TTC549 (cell line): ENCODE results near the gene CFL2.
"Not testable (repeated sequence)": the region's sequence is repeated elsewhere in the genome, so short reads cannot be mapped to it uniquely, and the experiment has no call there.

Experiments
- FAIRE-seq: peaks from 2 replicates; lab custom pipeline; 2012; peaks lifted over from hg19 to GRCh38; lab: Jason Lieb, UNC

The CFL2 gene

DNA sequence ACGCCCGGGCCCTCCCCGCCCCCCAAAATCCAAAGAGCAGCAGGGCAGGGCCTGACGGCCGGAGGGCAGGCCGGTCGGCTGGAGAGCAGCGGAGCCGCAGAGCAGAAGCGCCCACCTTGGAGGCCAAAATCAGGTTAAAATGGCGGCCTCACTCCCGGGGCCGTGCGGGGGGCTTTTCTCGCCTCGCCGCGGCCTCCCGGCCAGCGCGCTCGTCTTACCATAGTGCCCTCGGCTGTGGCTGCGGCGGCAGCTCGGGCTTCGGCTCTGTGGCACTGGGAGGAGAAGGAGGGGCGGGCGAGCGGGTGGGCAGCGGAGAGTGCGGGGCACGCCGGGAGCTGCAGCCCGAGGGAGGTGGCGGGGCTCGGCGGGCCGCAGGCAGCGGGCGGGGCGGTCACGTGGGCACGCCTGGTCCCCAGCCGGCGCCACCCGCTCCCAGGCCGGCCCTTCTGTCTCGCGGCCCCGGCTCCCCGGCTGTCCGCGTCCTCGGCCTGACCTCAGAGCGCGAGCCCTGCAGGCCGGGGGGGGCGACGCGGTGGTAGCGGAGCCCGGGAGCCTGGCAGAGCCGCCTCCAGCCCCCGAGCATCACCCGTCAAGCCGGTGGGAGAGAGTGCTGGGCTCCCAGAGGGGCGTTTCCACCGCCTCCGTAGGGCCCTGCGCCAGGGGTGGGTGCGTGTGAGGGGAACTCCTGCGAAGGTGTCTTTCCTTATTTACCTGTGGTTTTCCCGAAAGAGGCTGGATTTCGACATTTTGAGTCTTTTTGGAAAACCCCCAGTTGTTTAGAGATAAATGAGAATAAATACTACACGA is at the start of gene CFL2:
TSS of gene CFL2 (minus strand) at position 274 of the 807 bp plus-strand sequence. CDS start at position 221, 53 bp downstream.
- FAIRE-seq, result no peak

DNA sequence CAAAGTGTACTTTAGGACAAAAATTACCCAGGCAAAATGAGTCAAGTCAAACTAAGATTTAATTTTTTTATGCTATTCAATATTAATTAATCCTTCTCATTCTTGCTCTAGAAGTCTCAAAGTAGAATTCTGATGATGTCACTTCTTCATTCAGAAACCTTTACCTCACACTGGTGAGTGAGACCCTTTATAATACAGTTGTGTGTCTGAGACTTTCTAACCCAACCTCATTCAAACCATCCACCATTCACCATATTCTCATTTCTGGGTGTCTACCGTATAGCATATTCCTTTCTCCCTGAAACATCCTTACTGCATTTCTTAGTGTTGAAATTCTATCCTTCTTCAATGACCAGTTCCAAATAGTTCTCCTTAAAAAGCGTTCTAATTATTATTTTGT is 40.8 kb upstream of the CFL2 start:
- FAIRE-seq, result no peak

DNA sequence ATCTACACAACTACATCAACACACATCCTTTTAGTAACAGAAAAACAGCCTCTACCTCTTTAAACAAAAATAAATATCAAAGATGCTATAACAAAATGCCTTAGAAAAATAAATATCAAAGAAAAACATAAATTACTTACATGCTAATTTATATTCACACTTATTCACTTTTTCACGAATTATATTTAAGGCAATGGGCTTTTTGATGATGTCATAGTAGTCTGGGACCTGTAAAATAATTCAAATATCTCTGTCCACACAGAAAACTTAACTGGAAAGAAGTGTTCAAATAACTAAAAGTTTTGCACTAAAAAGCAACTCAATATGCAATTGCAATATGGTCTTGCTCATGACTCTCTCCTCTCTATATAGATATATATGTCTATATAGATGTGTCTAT is 40.3 kb upstream of the CFL2 start:
- FAIRE-seq, result no peak

DNA sequence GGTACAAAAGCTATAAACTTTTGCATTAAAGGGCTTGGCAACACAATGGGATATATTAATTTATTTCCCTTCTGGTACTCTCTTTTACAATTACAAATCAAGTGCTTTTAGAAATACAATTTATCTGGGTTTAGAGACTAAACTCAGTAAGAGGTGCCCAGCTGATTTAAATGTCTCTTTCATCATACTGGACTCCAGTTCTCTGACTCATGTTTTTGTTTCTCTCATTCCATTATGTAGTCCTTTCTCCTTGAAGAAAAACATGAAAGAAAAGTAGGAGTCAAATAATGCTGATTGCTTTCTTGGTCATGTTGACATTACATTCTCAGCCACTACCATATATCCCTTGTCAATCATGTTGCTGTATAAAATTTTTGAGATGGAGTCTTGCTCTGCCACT is 36.3 kb upstream of the CFL2 start:
- FAIRE-seq, result no peak

DNA sequence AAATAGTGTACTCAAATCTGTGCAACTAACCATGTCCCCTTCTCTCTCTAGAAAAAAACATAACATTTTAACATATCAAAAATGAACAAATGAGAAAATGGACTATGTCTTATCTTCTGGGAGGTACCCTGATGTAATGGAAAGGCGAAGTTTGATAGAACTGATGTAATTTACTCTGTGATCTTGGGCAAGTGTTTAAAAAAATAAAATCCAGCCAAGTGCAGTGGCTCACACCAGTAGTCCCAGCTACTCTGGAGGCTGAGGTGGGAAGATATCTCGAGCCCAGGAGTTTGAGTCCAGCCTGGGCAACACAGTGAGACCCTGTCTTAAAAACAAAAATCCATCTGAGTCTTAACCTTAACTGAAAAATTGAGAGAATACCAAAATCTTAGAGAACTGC is 35.8 kb upstream of the CFL2 start:
- FAIRE-seq, result no peak

DNA sequence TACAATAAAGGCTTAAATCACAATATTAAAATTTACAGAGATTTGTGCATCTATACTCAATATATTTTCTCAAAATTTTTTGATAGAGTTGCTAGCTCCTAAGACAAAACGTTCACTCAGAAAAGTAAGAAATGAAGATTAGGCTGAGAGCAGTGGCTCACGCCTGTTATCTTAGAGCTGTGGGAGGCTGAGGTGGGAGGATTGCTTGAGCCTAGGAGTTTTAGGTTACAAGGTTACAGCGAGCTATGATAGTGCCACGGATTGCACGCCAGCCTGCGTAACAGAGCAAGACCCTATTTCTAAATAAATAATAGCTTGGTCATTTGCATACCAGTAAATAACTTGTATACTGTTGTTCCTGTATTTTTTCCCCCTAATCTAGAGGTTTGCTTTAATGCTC is 35.0 kb upstream of the CFL2 start:
- no peak for FAIRE-seq

DNA sequence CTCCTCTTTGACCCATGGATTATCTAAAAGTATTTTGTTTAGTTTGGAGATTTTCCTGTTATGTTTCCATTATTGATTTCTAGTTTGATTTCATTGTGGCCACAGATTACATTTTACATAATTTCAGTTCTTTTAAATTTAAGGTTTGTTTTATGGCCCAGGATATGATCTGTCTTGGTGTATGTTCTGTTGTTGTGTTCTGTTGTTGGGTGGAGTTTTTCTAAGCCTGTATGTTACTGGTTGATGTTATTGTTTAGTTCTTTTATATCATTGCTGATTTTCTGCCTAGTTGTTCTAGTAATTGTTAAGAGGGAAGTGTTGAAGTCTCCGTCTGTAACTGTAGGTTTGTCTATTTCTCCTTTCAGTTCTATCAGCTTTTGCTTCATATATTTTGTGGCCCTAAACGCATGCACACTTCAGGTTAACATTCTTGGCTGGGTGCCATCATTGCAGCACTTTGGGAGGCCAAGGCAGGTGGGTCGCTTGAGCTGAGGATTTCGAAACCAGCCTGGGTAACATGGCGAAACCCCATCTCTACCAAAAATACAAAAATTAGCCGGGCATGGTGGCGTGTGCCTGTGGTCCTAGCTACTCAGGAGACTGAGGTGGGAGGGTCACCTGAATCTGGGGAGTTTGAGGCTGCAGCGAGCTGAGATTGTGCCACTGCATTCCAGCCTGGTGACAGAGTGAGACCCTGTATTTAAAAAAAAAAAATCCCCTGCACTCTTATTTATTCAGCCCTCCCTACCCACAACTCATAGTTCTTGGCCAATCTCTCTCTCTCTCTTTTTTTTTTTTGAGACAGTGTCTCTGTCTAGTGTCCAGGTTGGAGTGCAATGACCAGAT is 28.1 kb upstream of the CFL2 start:
- FAIRE-seq, result no peak

DNA sequence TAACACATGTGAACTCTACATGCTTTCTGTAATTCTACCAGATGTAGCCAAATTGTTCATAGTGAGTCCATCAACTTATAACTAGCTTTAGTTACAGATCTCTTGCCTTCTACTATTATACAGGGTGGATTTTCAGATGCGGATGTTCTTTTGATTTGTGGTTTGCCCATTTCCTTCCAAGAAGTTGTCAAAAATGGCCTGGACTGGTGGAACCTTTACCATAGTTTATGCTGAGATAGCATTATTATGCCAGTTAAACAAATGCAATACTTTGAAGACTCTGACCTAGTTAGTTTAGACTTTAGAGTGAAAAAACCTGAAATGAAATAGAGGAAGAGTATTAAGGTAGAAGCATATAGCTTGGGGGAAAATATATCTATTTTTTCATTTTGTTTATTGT is 27.4 kb upstream of the CFL2 start:
- FAIRE-seq, result no peak

DNA sequence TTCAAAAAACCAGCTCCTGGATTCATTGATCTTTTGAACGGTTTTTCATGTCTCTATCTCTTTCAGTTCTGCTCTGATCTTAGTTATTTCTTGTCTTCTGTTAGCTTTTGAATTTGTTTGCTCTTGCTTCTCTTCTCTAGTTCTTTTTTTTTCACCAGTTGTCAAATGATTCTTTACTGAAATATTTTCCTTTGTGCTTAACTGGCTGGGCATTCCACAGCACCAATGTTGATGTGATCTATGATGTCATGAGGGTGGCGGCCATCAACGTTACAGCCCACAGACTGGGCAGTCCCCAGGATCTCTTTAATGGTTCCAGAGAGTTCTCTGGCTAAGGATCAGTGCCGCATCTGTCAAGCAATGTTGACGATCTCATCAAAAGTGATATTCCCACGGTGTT is 25.7 kb upstream of the CFL2 start:
- not testable (repeated sequence) for FAIRE-seq

DNA sequence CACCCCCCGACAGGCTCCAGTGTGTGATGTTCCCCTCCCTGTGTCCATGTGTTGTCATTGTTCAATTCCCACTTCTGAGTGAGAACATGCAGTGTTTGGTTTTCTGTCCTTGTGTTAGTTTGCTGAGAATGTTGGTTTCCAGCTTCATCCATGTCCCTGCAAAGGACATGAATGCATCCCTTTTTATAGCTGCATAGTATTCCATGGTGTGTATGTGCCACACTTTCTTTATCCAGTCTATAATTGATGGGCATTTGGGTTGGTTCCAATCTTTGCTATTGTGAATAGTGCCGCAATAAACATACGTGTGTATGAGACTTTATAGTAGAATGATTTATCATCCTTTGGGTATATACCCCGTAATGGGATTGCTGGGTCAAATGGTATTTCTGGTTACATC is 22.7 kb upstream of the CFL2 start:
- FAIRE-seq, result not testable (repeated sequence)

DNA sequence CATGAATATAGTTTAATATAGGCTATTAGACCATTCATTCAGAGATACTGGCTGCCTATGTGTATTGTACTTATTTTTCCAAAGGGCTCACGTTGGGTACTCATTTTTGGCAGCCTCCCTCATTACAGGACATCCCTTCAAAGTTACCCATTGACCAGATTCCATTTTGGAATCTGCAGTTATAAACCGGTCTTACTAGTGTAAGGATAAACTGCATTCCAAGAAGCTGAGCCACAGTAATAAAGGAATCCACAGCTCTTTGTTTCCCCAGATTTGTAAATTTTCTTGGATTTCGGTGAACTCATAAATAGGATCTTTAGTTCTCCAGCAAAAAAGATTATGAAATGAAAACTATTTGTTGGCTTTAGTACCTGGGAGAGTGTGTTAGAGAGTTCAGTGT is 18.9 kb upstream of the CFL2 start:
- no peak for FAIRE-seq

DNA sequence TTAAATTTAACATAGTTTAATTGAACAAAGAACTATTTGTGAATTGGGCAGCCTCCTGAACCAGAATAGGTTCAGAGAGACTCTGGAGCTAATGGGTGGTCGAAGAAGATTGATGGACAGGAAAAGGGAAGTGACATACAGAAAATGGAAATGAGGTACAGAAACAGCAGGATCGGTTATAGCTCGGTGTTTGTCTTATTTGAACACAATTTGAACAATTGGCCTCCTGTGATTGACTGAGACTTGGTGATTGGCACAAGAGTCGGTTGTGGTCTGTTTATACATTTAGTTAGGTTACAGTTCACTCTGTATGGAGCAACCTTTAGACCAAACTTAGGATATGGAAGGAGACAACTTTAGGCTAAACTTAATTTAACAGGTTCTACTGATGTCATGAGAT is 18.4 kb upstream of the CFL2 start:
- no peak for FAIRE-seq

DNA sequence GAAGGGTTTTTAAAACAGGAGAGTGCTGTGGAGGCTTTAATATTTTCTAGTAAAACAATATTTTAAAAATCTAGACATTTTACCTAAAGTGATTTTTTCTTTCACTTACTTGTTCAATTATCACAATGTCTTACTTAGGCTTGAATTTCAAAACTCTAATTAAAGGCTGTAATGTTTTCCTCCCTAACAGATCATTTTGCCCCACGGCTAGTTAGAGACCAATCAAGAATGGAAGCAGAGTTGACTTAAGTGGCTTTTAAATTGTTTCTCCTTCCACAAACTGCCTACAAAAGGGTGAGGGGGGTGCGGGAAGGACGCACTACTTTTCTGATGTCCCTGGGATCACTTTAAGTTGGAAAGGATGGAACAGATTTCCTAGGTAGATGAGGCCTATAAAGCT is 9.5 kb upstream of the CFL2 start:
- no peak for FAIRE-seq

DNA sequence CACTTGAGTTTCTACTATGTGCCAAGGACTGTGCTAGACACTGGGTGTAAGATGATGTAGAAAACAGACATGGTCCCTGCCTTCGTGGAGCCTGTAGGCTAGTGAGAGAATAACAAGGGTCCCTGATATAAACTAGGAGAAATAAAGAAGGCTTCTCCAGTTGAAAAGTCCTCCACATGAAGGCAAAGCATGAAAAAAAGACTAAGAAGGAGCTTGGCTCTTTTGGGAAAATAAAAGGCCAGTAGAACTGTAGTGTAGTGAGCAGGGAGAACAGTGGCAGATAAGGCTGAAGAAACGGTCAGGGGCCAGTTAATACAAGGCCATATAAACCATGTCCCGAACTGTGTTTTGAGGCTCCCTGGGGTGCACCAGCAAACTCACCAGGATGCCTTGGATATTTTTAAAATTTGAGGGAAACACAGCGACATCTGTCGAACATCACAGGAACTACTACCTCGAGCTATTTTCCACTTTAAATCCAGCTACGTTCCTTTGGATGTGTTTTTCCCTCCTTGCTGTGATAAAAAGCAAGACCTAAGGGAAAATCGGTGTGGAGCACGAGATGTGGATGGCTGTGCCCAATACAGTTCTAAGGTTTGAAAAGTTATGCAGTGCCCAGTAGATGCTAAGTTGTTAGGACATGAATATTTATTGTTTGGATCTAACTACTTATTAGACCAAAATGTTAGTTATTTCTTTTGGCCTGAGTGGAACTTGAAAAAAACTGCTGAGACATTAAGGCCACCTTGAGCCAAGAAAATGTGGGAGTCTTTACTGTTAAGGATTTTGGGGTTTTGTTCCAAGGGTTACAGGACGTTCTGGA is 8.5 kb upstream of the CFL2 start:
- FAIRE-seq, result peak; percentile 42

DNA sequence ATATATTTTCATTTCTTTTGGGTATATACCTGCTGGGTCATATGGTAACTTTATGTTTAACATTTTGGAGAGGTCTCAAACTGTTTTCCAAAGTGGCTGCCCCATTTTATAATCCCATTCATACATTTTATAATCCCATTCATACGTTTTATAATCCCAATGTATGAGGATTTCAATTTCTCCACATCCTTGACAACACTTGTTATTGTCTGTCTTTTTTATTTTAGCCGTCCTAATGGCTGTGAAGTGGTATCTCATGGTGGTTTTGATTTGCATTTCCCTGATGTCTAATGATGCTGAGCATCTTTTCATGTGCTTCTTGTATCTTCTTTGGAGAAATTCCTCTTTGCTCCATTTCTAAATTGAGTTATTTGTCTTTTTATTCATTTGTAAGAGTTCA is 6.7 kb upstream of the CFL2 start:
- FAIRE-seq, result no peak

DNA sequence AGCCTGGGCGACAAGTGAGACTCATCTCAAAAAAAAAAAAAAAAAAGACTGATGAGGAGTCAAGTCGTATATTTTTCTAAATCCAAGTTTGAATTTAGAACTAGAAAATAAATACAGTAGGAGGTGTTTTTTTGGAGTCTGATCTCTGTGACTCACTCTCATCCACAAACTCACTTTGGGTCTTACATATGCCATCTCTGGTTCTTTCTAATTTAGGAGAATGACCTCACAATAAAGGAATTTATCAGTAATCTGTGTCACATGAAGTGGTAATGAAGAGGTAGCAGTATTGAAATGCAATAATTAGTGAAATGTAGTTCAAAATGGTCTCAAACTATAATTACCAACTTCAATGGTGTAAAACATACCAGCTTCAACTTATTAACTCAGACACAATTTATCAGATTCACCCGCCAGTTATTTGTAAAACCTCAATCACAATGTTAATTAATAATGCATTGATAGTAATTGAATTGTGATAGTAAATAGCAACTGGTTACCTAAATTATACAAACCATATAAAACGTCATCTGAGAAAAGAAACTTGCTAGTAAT is 4.4 kb upstream of the CFL2 start:
- no peak for FAIRE-seq

DNA sequence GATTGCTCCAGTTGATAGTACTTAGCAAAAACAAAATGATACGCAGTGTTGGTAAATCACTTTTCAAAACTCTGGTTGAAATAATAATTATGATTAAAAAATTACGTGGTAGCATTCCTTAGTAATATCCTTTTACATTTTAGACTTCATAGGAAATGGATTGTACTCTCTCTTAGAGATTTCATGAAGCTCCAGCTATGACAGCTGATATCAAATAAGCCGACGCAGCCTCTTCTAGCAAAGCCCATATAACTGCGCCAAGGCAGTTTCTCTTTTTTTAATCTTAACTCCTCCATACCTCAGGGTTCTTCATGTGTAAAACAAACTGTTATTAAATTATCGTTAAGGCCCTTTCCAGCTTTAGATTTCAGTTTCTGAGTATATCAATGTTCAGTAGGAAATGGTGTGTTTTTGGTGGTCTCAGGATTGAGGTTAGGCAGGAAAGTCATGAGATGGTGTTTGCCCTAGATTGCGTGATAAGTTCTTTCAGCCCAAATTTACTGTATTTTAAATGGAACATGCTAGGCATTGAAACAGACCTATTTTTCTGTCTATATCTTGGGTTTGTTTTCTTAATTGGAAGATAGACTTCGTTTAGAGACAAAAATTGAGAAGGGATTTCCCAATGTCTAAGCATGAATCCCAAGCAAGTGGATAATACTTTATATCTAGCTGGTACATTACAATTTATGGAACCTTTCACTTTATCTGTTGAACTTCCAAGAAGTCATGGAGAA is 902 bp upstream of the CFL2 start:
- no peak for FAIRE-seq

DNA sequence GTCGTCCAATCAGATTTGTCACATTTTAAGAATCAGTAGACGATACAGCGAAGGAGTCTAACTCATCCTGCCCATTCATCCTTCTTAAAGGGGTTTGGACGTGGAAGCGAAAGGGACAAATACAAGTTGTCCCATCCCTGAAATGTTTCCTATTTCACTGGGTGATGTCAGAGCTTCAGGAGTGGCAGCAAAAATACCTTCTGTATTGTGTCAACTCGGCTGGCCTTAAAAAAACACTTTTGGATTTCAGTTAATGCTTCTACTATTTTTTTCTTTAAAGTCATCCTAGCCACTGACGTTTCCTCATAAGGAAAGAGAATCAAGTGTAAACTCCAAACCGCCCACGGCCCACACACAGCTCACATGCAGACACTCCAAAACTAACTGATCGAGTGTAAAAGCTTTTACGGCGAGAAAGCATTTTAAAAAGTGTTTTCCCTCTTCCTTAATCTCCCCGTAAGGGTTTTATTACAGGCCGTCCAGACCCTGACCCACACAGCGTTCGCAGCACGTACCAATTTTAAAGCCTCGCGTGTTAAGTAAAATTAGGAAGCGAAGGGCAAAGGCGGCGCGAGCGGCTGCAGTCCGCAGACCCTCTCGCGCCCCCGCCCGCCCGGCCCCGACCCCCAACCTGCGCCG is 593 bp downstream of the CFL2 start:
- FAIRE-seq, result no peak

DNA sequence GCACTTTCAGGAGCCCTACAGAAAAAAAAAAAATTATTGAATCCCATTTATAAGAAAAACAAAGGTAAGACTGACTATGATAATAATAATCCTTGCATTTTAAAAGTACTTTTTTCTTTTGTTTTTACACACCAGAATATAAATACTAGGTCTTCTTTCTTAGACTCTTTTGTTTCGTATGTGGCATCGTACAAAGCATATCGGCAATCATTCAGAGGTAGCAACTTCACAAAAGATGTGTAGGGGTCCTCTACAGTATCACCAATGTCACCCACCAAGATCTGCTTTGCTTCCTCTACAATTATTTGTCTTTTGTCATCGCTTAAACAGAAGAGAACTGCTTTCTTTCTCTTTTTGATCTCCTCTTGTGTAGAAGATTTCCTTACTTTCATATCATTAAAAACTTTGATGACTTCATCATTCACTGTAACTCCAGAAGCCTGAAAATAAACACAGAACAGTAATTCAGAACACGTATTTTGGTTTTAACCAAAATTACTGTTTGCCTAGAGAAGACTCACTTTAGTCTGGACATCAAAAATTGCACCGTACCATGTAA is 1.2 kb downstream of the CFL2 start:
- no peak for FAIRE-seq

DNA sequence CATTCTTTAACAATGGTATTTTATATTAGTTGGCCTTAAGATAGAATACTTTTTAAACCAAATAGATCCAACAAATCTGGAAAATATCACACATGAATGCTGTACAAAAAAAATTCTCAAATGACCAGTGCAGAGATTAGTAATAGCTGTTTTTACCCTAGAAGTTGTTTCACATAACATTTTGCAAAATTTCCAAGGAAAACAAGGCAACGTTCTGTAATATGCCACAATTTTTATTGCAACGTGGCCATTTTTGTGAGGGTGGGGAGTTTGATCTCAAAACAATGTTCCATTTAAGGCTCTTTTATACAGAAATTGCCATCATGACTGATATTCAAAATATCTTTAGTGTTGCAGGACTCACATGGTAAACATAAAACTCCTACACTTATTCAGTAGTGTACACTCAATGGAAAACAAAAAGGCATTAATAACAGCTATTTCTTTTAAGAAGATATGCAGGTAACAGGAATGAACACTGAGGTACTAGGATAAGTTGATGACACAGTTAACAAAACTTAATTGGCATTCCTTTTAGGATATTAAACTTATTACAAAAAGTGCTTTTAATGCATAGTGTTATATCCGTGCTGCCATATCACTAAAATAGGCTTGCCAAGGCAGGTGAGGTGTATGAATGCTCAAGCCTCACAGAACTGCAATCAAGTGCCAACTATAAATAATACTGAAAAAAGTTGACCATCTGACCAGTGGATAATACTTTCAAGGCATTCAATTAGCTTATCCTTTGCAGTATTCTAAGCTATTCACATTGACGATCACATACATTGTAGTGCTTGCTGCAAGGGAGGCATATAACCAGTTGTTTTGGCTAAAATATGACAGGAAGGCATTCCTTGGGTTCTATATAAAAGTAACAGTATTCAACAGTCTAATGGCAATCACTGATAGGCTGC is 2.3 kb downstream of the CFL2 start:
- FAIRE-seq, result no peak
